Measurements from ENCODE around the gene SIDT2.

SIDT2 gene

DNA sequence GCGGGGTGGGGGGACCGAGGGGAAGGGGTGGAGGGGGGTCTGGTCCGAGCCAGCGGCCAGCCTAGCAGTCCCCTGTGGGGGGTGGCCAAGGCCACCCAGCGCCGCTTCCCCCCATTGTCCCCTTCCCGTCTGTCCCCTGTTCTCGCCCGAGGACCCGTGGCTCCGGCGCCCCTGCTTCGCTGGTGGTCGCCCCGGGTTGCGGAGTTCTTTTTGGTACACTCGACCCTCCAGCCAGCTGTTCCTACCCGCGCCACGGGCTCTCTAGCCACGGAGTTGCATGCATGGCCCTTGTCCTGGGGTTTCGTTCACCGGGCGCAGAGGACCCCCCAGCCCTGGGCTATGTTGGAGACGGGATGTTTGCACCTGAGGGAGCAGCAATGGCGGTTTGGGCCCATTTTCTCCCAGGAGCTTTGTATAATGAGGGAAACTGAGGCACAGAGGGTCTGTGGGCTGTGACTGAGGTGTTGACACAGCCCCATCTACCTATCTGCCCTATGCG lies 54.4 kb downstream of the SIDT2 start:
- ChIA-PET CTCF (interaction anchor here (0.7 kb wide), 1 partner anchor 1307 kb away, joined by 4 read pairs; no protein-coding TSS in a partner anchor), POLR2A (ENCODE audit: low non-redundant PET) (no interaction called here)
- peak; percentile 26 for DNase-seq (ENCODE audit: low spot score)
- peak overlapping the region; percentile 84 for H3K27ac ChIP-seq
- TF ChIP-seq, protein P1, sequence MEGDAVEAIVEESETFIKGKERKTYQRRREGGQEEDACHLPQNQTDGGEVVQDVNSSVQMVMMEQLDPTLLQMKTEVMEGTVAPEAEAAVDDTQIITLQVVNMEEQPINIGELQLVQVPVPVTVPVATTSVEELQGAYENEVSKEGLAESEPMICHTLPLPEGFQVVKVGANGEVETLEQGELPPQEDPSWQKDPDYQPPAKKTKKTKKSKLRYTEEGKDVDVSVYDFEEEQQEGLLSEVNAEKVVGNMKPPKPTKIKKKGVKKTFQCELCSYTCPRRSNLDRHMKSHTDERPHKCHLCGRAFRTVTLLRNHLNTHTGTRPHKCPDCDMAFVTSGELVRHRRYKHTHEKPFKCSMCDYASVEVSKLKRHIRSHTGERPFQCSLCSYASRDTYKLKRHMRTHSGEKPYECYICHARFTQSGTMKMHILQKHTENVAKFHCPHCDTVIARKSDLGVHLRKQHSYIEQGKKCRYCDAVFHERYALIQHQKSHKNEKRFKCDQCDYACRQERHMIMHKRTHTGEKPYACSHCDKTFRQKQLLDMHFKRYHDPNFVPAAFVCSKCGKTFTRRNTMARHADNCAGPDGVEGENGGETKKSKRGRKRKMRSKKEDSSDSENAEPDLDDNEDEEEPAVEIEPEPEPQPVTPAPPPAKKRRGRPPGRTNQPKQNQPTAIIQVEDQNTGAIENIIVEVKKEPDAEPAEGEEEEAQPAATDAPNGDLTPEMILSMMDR (conservative IDR thresholded peaks at IDR 0.05; ENCODE audit: low read depth), result no peak

DNA sequence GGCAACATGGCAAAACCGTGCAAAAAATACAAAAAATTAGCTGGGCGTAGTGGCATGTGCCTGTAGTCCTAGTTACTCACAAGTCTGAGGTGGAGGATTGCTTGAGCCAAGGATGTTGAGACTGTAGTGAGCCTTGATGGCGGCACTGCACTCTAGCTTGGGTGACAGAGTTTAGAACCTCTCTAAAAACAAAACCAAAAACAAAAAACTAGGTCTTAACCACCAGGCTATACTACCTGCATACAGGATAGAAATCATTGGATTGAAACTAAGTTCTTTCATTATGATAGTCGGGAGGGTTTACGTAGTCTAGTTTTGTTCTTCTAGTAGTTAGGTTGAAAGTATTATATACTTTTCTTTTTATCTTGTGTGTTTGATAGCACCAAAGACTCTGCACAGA lies 59.7 kb downstream of the SIDT2 start:
- H3K27ac ChIP-seq, result no peak overlapping the region
- TF ChIP-seq, protein P1 (conservative IDR thresholded peaks at IDR 0.05; ENCODE audit: low read depth), result no peak
- ChIA-PET CTCF (no interaction called here), POLR2A (ENCODE audit: low non-redundant PET) (no interaction called here)
- no peak for DNase-seq (ENCODE audit: low spot score)

DNA sequence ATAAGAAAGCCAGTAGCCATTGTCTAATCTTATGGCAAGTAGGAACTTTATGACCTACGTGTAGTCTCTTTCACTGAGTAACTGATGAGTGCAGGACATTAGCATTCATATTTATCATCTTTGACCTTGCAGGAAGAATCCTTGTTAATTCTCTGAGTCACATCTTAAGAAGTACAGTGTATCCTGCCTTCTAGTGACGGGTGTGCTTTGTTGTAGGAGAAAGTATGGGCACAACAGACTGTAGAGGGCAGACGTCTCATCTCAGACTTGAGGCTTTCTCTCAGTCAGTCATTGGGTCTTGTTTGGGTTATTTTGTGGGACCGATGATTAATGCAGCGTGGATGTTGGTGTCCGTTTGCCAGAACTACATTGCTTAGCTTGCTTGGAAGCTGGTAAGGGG lies 60.8 kb downstream of the SIDT2 start:
- ChIA-PET POLR2A (ENCODE audit: low non-redundant PET) (no interaction called here), CTCF (interaction anchor here (0.6 to 1.0 kb wide), 3 partner anchors 12 to 36 kb away, joined by 3 read pairs; no protein-coding TSS in a partner anchor)
- DNase-seq (ENCODE audit: low spot score), result peak; percentile 78
- H3K27ac ChIP-seq, result no peak overlapping the region
- TF ChIP-seq, protein P1 (conservative IDR thresholded peaks at IDR 0.05; ENCODE audit: low read depth), result no peak
